SU-DHL-6 (cell line): Measurements from ENCODE around the gene CLNK.

ENCODE experiments used
- EZH2phosphoT487 ChIP-seq: fragments of 200-600 bp; sonication (generic), shearing (Covaris generic); conservative IDR thresholded peaks from 2 replicates; pipeline ENCODE4 v1.6.1; 2018; ENCODE audit warnings: mild to moderate bottlenecking, antibody characterized with exemption, low read length, moderate library complexity, mixed read lengths
- TF ChIP-seq, protein P1 (sequence below): fragments of 200-600 bp; sonication (generic); IDR thresholded peaks from one replicate; pipeline ENCODE4 v1.5.1; 2017; ENCODE audit warnings: antibody characterized with exemption, mild to moderate bottlenecking, low read length, moderate library complexity; ENCODE audit not compliant: insufficient read depth, poor library complexity, severe bottlenecking

DNA sequence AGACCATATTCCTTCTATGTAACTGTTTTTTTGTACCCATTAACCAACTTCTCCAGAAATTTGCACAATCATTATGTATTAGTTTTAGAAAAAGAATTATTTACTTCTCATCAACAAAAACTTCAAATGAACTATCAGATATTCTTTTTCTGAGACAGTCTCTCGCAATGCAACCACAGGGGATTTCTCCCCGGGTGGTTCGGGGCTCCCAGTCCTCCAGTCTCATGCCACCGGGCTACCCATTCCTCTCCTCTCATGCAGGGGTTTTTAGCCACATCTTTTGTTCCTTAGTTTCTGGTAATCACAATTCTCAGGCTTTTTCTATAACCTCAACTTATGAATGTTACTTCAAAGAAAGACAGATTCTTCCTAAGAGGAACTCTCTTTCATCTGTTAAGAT is 46.6 kb upstream of the CLNK start:
- TF ChIP-seq, protein P1, sequence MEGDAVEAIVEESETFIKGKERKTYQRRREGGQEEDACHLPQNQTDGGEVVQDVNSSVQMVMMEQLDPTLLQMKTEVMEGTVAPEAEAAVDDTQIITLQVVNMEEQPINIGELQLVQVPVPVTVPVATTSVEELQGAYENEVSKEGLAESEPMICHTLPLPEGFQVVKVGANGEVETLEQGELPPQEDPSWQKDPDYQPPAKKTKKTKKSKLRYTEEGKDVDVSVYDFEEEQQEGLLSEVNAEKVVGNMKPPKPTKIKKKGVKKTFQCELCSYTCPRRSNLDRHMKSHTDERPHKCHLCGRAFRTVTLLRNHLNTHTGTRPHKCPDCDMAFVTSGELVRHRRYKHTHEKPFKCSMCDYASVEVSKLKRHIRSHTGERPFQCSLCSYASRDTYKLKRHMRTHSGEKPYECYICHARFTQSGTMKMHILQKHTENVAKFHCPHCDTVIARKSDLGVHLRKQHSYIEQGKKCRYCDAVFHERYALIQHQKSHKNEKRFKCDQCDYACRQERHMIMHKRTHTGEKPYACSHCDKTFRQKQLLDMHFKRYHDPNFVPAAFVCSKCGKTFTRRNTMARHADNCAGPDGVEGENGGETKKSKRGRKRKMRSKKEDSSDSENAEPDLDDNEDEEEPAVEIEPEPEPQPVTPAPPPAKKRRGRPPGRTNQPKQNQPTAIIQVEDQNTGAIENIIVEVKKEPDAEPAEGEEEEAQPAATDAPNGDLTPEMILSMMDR = no peak
- TF ChIP-seq EZH2phosphoT487 = no peak
